GM18909 (cell line): ENCODE measurements around the gene JCAD.
"Not testable (repeated sequence)": the region's sequence is repeated elsewhere in the genome, so short reads cannot be mapped to it uniquely, and the experiment has no call there.

Experiments used
- ATAC-seq: cut with Tn5 transposase; IDR thresholded peaks from one replicate; pipeline ENCODE4 v1.9.1; 2021; ENCODE audit warnings: mild to moderate bottlenecking; ENCODE audit not compliant: unreplicated experiment, poor library complexity

Gene JCAD

DNA sequence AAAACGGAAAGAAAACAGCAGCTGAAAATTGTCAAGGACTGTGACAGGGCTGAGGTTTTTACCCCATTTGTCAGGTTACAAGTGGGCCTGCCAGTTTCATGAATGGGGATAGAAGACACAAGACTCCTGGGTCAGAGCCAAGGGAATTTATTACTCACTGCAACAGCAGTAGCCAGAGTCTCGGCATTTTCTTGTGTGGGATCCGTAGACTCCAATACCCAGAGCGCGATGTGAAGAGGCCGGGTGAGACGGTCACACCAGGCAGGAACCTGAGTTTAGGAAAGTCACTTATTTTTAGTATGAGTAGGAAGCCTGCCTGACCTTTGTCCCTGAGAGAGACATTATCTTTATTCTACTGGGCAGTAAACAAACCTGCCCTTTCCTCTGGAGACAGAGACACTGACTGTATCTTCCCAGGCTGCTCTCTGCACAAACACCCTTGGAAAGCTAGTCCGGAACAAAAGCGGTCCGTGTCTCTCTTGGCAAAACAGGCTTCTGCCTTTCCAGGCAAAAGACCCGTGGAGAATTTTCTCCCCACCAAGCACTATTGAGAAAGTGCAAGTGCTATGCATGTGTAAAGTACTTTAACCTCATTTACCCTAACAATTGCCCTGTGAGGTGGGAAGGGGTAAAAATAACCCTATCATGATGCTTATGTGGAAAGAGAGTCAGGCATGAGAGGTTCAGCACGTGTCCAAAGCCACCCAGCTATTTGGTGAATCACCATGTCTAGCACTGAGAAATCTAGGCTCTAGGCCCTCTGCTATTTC is 58.4 kb downstream of the JCAD start:
- ATAC-seq: no peak

DNA sequence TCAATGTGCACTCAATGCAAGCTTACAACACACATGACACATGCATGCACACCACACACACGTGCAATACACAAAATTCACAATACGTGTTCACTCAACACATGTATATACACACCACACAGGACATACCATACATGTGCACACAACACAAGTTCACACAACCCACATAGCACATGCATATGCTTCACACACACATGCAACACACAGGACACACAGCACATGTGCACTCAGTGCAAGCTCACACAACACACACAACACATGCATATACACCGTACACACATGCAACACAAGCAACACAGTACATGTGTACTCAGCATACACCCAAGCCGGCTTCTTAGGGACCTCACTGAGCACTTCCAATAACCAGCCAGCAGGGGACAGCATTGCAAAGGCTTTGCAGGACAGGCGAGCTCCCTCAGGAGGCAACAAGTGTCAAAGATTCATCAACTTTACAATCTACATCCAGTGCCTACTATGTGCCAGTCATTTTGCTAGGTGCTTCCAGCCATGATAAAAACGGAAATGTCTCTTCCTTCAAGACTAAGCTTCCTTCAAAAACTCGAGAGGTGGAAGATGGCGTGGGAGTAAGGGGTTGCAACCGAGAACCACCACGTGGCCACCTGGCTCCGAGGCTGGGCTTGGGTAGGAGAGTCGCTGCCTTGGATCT is 61.1 kb downstream of the JCAD start:
- peak; percentile 77 for ATAC-seq

DNA sequence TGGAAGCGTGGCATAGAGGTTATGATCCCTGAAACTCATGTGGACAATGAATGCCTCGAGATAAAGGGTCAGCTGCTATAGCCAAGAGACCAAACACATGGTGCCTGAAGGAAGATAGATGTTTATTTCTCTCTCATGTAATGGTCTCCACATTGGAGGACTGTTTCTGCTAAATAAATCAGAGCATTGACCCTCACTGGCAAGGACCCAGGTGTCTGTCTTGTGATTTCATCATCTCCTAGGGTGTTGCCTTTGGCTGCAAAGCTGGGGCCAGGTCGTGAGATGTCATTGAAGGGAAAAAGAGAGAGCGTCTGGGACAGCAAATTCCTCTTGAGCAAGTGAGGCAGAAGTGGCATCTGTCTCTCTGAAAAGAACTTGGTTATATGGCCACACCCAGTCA is 64.6 kb downstream of the JCAD start:
- no peak for ATAC-seq

GRCh38 chr10:29993319-29993915 is 66.0 kb downstream of the JCAD start:
- ATAC-seq: no peak

- ATAC-seq: no peak
These were observed 66.5 kb downstream of the JCAD start for GRCh38 chr10:29992914-29993313.

- no peak for ATAC-seq
These were observed 68.0 kb downstream of the JCAD start for GRCh38 chr10:29991382-29991781.

DNA sequence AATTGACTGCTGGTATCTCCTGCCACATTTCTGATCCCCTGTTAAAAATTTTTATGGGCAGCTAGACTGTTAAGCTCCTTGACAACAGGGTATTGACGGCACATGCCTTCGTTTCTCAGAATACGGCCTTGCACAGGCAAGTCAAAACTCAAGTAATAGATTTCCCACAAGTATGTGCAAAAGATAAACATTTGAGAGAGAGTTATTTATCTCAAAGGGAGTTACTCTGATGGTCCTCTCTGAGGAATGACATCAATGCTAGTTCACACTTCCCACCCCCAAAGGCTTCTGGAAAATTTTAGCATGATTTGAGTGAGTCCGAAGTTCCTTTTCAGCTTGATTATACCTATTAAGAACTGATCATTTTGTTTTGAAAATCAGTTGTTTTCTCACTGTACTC is 71.9 kb downstream of the JCAD start:
- ATAC-seq: no peak

DNA sequence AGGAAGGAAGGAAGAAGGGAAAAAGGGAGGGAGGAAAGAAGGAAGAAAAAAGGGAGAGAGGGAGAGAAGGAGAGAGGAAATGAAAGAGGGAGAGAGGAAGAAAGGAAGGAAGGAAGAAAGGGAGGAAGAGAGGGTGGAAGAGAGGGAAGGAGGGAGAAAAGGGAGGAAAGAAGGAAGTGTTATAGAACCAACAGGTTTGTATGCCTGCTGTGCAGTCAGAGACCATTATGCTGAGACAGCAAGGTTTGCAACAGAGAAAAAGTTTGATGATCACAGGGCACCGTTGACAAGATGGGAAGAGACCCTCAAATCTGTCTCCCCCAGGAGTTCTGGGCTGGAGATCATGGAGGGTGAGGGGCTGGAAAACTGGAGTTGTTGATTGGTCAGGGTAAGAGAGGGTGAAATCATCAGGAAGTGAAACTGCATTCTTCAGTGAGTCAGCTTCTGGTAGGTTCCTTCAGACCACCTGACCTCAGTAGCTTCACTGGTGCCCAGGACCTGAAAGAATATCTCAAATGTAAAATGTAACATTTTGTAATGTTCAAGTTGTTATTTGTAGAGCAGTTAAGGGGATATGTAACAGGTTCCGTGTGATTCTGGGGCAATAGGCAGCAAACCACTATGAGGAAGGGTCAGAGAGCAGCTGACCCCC is 76.3 kb downstream of the JCAD start:
- no peak for ATAC-seq

DNA sequence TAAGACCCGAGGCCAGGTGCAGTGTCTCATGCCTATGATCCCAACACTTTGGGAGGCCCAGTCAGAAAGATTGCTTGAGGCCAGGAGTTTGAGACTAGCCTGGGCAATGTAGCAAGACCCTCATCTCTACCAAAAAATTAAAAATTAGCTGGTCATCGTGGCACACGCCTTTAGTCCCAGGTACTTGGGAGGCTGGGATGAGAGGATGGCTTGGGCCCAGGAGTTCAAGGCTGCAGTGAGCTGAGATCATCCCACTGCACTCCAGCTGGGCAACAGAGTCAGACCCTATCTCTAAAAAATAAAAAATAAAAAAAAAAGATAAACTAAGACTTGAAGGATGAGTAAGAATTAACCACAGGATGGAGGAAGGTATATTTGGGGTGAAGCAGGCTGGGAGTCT is 77.9 kb downstream of the JCAD start:
- no peak for ATAC-seq

- no peak for ATAC-seq
These were observed 79.3 kb downstream of the JCAD start for GRCh38 chr10:29980084-29980483.

GRCh38 chr10:29979421-29979779 is 80.0 kb downstream of the JCAD start:
- ATAC-seq: not testable (repeated sequence)

DNA sequence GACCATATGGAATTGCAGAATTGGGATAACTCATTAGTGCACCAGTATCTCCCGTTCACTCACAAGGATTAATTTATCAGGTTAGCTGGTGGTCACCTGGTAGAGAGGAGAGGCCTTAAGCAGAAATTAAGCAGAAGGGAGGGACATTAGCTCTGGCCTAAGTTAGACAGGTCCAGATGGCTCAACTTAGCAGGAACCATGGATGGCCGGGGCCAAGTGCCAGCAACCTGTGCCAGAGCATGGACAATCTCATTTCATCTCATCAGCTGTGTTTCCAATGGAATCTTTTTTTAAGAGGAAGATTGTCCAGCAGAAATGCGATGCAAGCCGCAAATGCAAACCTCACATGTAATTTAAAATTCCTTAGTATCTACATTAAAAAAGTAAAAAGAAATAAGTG is 82.2 kb downstream of the JCAD start:
- no peak for ATAC-seq

GRCh38 chr10:29976134-29976533 is 83.3 kb downstream of the JCAD start:
- no peak for ATAC-seq

DNA sequence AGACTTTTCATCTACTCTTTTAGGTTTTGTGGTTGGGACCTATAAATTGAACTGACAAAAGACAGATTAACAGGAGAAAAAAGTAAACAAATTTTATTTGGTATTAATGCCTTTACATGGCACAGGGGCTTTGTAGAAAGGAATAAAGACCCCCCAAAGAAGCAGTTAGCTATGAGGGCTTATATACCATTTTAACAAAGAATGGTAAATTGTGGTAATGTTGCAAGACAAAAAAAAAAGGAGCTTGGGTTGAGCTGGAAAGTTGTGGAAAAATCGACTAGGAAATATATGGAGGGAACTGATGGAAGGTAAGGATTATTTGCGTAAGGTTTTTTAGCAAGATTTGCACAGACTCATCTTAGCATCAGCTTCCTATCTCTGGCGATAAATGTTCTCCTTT is 84.6 kb downstream of the JCAD start:
- ATAC-seq: no peak

DNA sequence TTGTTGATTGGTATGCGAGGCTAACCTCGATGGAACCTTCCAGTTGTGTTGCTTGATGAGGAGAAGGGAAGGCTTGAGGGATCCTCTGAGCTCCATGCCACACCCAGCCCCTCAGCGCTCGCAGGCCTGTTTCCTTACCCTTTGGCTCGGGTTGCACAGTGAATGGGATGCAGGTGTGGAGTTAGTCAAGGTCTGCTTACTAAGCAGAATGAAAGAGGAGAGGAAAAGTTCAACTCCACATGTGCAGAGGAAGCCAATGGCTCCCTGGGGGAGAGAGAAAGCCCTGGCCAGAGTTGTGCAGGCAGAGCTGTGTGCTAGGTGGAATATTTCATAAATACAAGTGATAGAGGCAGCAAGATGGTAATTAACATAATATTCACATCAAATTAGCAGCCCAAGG is 85.5 kb downstream of the JCAD start:
- no peak for ATAC-seq

DNA sequence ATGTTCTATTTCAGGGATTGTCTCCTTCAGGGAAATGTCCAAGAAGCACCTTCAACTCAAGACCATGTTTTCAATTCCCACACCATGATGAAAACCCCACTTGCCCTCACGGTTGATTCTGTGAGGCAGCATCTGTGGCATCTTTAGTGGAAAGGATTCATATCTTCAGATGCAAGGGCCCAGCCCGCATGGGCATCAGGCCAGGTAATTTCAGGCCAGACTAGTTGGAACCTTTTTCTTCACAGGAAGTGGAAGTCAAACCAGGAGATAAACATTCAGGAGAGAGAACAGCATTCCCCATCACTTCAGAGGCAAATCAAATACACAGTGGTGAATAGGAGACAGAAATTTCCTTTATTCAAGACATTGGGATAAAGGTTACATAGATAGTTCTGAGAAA is 88.8 kb downstream of the JCAD start:
- no peak for ATAC-seq

GRCh38 chr10:29970012-29970396 is 89.4 kb downstream of the JCAD start:
- no peak for ATAC-seq

DNA sequence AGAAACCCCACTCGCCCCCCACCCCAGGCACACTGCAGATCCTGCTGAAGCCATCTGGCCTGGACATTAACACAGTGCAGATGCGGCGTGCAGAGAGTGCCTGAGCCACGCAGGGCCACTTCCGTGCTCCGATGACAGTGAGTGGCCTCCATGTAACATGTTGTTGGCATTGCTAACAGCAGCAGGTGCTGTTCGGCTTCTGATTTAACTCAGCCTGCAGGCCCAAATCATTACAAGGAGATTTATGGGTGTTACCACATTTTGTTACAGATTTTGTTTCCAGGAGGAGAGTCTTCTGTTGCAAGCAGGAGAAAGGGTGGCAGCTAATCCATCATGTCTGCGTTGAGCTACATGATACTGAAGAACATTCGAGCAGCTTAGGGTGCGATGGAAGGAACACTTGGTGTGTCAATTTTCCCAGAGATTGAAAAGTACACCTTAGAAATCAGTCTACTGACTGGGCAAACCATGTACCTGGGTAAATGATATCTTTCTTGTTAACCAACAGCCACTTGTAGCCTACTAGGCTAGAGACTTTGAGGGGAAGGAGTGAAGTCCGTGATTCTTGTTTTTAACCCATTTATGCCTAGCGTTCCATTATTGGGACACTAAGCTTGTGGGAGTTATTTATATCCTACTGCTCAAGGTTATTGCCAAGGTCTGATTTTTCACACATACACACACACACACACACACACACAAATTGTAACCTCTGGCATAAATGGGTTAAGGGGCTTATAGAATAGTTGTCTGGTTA is 90.0 kb downstream of the JCAD start:
- no peak for ATAC-seq

DNA sequence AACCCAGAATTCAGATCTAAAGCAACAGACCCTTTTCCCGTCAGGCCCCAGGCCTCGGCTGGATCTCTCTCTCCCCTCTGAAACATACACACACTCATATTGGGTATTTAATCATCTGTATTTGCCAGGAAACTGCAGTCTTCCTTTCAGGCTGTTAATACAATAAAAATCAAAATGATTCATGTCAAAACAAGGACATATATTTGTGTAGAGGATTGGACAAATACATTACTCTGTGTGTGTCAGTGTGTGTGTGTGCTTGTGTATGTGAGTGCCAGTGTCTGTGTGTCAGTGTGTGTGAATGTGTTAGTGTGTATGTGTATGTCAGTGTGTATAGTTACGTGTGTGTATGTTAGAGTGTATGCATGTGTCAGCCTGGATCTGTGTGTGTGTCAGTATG is 90.8 kb downstream of the JCAD start:
- no peak for ATAC-seq

- ATAC-seq: no peak
These were observed 93.1 kb downstream of the JCAD start for GRCh38 chr10:29966269-29966668.
